GM18517 (cell line): Measurements from ENCODE around the gene TECPR2.

ENCODE experiments used
- ATAC-seq: cut with Tn5 transposase; IDR thresholded peaks from one replicate; pipeline ENCODE4 v1.9.1; 2021; ENCODE audit warnings: mild to moderate bottlenecking, moderate library complexity; ENCODE audit not compliant: unreplicated experiment

The TECPR2 gene

DNA sequence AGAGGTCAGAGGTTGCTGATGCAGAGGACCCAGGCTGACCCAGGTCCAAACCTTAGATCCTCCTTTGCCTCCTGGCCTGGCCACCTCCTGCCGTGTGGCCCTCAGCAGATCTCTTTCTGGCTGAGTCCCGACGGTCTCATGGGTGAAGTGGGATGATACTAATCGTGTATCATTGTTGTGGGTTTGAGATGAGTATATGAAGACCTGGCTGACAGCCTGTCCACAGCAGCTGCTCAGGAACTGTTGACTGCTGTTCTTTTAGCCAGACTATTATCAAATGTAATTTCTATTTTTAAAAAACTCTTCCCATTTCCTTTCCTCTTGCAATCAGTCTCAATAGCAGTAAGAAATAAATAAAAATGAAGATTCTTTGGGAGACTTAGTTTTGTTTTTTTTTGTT, 101.3 kb downstream of the TECPR2 start:
- no peak for ATAC-seq

DNA sequence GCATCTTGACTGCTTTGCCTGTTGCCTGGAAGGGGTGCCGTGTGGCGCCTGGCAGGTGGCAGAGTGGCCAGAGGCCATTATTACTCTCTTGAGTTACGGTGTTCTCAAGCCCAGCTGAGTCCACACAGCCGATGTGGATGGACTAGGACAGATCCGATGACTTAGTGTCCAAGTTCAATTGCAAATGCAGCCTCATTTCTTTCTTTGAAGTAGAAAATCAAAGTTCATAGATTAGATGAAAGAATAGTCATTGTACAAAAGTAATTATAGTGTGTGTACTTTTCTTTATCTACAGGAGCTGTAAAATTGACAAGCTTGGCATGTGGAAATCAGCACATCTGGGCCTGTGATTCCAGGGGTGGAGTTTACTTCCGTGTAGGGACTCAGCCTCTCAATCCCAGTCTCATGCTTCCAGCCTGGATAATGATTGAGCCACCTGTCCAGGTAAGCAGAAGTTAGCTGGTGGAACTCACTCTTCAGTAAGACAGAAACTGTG, 102.2 kb downstream of the TECPR2 start:
- ATAC-seq, result no peak

DNA sequence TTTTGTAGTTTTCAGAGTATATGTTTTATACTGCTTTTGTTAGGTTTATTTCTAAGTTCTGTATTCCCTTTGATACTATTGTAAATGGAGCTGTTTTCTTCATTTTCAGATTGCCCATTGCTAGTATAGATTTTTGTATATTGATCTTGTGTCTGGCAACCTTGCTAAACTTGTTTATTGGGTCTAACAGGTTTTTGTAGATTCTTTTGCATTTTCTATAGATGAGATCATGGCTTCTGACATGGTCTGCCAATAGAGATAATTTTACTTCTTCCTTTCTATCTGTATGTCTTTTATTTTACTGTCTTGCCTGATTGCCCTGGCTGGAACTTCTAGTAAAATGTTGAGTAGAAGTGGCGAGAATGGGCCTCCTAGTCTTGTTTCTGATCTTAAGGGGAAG, 106.5 kb downstream of the TECPR2 start:
- ATAC-seq, result no peak

DNA sequence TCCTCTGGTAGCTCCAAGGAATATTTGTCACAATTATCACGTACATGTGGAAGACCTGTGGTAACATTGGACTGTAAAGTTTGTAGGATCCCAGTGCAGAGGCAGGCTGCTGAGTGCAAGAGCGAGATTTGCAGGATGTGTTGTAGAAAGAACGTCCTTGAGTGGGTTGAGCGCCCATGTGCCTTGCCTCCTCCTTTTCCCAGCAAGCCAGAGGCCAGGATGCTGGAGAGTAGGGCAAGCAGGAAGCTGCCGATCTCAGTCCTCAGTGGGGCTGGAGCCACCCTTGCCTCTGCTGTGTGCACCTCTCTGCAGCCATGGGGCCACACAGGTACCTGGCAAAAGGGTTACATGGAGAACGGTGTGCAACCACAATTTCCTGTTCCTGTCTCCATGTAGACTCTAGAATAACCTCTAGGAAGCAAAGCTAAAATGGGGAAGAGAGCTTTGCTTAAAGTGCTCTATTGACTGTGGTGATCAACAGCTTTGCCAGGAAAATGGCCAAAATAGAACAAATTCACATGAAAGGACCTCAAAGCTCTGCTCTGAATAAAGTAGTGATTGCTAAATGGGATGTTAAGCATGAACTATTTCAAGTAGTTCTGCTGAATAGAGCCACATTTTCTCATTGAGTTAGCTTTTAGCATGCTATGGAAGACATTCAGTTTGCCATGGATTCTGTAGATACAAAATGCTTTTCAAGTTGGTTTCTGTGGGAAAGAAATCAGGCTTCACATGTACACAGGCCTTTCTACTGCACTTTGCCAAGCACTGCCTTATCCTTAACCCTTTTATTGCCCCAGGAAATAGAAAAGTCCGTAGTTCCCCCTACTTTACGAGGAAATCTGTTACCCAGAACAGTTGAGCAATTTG, 109.4 kb downstream of the TECPR2 start:
- ATAC-seq, result no peak

DNA sequence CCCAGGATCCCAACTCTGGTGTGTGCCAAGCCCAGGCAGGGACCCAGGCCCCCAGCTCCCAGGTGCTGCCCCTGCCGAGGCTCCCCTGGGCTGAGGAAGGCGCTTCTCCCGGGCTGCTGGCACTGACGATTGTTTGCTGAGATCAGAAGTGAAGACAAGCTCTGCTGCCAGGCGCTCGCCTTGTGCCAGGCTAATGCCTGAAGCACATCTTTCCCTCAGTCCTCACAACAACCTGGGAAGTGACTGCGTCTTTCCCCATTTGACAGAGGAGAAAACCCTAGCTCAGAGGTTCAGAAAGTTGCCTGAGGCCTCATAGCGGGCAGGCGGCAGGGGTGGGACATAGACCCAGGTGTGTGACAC, 110.0 kb downstream of the TECPR2 start:
- ATAC-seq, result no peak

DNA sequence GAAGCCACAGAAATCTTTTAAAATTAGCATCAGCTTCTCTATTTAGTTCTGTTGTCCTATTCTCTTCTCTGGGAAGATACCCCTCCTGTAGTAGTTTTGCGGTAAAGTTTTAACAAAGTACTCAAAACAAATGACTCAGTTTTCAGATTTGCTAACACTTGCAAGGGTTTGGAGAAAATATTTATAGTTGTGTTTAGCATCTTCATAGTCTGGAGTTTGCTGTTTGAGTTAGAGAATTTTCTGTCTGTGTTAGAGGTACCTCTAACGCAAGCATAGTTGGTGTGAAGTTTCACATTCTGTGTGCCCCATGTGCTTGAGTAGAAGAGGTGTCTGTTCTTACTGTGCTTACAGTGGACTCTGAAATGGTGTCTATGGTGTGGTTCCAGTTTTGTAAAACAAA, 110.8 kb downstream of the TECPR2 start:
- ATAC-seq, result no peak

DNA sequence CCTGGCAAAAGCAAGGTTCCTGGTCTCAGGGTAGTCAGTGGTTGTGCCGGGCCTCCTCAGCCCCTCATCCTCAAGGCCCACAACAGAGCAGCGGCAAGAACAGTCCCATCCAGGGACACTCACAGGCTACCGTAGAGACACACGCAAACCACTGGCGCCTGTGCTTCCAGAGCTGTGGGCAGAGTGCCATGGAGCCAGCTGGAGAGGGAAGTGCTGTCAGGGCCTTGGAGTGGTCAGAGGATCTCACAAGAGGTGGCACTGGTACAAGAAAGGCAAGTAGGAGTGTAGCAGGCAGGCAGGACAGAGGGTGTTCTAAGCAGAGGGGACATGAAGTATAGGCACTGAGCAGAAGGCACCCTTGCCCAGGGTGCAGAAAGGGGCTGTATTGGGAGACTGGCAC, 112.2 kb downstream of the TECPR2 start:
- ATAC-seq, result no peak

DNA sequence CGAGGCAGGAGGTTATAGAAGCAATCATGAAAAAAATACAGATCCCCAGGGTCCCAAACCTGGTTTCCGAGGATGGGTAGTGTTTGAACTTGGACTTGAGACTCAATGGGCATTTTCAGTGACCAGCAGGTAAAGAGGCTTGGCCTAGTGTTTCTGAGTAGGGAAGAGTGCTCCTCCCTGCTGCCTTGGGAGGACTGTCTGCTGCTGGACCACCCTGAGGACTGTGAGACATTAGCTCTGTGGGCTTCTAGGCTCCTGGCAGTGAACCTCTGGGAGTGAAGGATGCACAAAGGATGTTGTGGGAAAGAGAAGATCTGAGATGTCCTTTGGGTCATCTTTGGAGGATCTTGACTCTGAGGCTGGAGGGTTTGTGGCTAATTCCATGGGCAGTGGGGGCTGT, 116.4 kb downstream of the TECPR2 start:
- no peak for ATAC-seq

DNA sequence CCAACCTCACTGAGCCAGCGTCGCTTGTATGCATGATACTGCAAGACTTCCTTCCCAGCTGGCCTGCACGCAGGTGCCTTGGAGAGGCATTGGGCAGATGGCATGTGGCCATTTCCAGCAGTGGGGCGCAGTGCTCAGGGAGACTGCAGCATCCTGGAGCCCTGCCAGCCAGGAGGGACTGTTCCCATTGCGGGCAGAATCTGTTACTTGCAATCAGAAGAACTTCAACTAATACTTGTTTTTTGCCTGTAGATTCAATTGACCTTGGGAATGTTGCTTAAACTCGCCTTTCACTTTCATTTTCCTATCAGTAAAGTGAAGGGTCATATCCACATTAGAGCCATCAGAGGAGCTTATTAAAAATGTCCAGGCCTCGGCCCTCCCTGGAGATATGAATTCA, 117.0 kb downstream of the TECPR2 start:
- ATAC-seq, result no peak

DNA sequence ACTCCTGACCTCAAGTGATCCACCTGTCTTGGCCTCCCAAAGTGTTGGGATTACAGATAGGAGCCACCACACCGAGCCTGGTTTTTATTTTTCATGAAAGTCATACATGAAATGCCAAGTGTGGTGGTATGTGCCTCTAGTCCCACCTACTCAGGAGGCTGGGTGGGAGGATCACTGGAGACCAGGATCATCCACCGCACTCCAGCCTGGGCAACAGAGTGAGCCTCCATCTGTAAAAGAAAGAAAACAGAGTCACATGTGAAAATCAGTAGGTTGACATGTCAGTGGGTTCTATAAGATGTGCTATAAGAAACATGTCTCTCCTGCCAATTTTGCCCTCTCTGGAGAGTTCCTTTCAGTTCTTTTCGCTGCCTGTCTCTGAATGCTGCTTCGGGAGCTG, 118.6 kb downstream of the TECPR2 start:
- no peak for ATAC-seq

DNA sequence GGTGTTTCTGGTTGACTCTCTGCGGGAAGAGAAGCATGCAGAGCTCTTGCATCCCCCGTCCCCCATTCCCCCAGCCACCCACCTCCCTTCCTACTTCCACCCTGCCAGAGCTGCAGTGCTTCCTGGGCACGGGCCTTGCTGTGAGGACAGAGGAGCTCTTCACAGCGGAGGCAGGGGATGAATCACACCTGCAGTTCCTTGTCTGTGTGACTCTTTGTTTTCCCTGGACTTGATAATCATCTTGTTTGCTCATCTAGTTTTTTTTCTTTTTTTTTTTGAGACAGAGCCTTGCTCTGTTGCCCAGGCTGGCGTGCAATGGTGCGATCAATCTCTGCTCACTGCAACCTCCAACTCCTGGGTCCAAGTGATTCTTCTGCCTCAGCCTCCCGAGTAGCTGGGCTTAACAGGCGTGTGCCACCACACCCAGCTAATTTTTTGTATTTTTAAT, 119.1 kb downstream of the TECPR2 start:
- ATAC-seq, result no peak

DNA sequence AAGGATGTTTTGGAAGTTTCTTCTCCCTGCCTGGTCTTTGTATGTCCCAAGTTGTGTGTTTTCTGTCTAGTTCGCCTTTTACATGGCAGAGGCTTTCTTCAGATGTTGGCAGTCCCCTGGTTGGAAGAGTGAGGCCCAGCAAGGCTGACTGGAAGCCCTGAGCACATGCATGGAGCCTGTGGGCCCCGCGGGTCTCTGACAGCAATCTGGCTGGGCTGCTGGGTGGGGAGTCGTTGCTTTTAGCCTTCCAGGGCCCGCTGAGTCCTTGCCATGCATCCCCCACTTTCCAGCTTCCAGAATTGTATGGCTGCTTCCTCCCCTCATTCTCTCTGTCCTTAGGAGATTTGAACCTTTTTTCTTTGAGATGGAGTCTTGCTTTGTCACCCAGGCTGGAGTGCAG, 121.6 kb downstream of the TECPR2 start:
- ATAC-seq, result no peak

DNA sequence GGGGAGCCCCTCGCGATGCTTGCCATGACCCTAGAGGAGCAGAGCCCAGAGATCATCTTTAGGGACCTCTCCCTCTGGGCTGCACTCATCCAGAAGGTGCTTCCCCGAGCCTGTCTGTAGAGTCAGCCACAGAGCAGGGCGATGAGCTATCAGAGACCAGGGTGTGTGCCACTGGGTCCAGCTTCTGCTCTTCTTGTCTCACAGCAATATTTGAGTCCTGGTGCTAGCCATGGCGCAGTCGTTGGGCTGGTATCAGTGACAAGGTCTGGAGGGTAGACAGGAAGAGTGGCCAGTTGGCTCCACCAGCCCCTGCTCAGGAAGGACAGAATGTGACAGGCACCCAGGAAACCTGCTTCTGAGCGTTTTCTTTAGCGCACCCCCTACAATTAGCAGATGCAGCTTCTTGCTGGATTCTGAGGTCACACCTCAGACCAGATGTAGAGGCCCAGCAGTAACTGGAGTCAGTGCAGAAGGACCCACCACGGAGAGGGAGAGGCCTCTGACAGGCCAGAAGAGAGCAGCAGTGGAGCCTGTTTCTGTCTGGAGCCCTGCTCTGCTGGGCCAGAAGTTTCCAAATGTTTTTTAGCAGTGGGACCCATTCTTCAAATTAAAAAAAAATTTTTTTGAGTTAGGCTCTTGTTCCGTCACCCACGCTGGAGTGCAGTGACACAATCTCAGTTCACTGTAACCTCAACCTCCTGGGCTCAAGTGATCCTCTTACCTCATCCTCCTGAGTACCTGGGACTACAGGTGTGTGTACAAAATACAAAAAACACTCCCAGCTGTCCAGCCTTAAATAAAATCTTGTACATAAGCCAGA, 123.2 kb downstream of the TECPR2 start:
- no peak for ATAC-seq

DNA sequence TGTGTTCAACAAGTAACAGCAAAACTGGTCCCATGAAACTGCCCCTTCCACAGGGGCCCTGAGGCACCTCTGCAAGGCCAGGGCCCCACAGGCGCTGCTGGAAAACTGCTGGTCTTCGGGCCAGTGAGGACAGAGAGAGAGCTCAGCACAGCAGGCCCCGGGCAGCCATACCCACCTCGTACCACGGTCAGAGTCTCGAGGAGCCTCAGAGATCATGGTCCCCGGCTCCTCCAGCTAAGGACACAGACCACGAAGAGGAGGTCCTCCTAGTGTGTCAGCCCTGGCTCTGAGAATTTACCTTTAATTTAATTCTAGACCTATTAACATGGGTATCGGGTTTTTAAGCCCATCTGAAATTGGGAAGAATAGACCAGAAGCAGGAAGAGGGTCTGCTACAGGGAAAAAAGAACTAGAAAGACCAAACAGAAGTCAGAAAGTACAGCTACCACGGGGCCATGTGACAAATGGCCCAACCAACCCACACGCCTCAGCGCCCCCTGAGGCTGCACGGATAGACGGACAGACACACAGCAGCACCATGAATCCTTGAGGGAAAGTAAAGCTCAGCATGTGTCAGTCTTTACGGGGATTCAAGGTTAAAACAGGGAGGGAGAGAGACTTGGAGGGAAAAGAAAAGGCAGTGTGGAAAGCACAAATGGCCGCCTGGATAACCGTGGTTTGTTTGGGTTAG, 123.9 kb downstream of the TECPR2 start:
- no peak for ATAC-seq

DNA sequence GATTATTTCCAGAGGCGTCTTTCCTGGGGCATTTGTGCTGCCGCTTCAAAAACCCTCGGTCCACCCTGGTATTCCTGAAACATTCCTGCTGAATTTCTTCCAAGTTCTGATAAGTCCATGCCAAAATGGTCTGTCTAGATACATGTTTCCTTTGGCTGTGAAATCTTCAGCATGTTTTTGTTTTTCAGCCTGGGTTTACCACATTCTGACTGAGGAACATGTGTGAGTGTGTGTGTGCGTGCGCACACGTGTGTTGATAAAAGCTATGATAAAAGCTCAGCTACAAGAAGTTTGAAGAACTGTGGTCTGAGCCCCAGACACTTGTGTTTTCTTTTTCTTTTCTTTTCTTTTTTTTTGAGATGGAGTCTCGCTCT, 124.5 kb downstream of the TECPR2 start:
- no peak for ATAC-seq

DNA sequence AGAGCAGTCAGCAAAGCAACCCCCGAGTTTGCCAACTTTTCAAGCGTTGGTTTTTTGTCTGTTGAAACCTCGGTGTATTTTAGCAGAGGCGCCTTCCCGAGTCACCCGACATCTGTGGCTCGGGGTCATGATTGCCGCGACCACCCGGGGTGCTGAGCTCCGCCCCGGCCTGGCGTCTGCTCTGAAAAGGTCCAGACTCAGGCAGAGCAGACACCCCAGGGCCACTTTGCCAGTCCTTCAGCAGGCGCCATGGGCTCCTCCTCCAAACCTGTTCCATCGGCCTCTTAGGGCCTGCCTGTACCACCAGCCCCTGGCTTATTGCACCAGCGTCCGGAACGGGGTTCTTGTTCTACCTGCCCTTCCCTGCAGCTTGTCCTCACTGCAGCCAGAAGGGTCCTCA, 127.7 kb downstream of the TECPR2 start:
- no peak for ATAC-seq

DNA sequence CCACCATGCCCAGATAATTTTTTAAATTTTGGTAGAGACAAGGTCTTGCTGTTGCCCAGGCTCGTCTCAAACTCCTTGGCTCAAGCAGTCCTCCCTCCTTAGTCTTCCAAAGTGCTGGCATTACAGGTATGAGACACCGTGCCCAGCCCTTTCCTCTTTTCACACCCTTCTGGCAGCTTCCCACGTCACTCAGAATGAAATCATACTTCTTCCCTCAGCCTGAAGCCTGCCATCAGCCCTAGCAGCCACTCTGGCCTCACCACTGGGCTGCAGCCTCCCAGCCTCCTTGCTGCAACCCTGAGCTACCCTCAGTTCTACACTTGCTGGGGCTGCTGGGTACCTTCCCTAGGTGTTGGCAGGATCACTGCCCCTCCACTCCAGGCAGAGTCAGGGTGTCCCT, 128.6 kb downstream of the TECPR2 start:
- no peak for ATAC-seq

DNA sequence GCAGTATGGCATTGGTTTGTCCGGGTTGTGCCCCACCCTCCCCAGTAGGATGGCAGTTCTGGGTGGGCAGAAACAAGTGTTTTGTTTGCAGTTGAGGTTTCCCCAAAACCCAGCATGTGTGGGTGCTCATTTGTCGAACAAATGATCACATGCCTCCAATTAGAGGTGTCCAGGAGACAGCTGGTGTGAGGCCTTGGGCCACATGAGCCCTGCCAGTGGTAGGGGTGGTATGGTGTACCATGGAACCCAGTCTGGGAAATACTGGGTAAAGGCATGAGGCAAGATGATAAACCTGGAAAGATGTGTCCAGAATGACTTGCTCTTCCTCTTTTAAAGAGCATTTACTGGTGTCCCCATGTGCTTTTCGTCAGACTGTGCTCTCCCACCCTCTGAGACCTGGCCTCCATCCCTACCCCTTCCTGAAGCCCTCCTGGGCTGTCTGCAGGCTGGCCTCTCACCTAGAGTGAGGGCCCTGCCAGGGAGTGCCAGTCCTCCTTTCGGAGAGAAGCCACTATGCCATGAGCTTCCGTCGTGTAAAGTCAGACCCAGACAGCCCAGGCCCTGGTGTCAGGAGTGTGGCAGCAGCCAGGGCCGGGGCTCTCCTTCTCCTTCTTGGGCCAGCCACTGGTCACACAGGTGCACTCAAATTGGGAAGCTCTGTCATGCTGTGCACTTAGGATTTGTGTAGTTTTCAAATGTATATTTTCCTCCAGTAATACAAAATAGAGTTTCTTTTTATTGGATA, 129.2 kb downstream of the TECPR2 start:
- ATAC-seq, result no peak

DNA sequence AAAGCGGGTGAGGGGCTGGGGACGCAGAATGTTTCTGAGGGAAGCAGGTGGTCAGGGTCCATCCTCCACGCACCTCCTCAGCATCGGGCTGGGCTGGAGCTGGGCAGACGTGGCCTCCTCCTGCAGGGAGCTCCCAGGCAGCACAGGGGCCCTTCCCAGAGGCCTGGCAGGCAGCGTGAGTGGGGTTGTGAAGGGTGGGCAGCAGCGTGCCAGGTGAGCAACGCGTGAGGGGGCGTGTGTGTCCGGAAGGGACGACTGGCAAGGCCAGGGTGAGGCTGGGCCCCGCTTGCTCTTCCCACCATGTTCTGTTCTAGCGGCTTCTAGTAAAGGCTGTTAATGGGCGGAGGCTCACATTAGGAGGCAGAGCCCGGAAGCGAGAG, 129.8 kb downstream of the TECPR2 start:
- no peak for ATAC-seq

DNA sequence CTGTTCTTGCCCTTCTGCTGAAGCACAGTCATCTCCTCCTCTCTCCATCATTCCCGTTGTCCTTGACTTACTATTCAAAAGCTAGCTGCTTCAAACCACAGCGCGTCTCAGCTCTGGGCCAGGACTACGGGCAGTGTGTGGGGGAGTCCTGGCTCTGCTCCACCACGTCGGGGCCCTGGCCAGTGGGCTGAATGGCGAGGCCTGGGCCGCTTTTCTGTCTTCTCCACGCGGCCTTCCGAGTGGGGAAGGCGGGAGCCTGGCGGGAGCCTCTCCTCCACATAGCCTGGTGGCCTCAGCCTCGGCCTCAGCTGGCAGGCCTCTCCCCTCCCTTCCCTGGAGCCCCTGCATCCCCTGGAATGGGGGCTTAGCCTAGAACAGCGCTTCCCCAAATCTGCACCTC, 130.4 kb downstream of the TECPR2 start:
- ATAC-seq, result no peak

DNA sequence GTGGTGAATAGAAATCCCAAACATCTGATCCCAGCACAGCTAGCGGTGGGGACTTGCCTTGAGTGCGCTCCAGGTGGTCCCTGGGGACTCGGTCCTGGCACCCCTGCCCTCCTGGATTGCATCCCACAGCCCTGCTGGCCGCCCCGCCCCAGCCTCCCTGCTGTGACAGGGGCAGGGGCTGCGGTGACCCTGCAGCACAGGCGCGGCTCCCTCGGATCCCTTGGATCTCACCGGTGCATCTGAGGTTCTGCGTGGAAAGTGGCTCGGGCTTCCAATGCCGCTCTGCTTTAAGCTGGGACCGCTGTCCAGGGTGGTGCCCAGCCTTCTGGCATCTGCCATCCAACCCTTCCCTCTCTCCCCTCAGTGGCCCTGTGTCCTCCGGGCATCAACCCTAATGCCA, 130.8 kb downstream of the TECPR2 start:
- ATAC-seq, result no peak
